NCI-H82 treated with DMSO at 0.1 percent for 48 hours (cell line): ENCODE data around the gene BTBD7.

Experiments used
- DNase-seq: peaks from one replicate; lab custom pipeline; 2025; ENCODE audit not compliant: unreplicated experiment; lab: John Stamatoyannopoulos, UW

The BTBD7 gene

GRCh38 chr14:93302688-93303581 lies 29.9 kb downstream of the BTBD7 start:
- no peak for DNase-seq

GRCh38 chr14:93301821-93302447 lies 30.9 kb downstream of the BTBD7 start:
- DNase-seq, result no peak

DNA sequence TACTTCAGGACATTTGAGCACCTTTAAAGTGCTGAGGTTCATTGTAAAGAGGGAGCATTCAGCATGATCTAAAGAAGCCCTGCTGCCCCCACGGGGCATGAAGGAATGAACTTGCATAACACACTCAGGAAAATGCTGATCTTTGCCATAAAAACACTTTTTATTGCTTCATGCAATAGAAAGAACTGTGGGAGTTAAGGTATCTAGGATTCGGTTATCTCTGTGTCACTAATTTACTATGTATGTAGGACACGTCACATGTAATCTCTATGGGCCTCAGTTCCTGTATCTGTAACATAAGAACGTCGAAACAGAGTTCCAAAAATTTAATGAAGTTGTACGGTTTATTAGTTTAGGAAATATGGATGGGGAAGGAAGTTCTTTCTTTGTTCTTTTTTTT lies 33.0 kb downstream of the BTBD7 start:
- no peak for DNase-seq

- DNase-seq, result no peak
Observed at GRCh38 chr14:93299416-93299815, 33.4 kb downstream of the BTBD7 start.

- DNase-seq, result no peak
Observed at GRCh38 chr14:93295541-93296220, 37.2 kb downstream of the BTBD7 start.

GRCh38 chr14:93286212-93286890 lies 46.5 kb downstream of the BTBD7 start:
- DNase-seq, result no peak

- no peak for DNase-seq
Observed at GRCh38 chr14:93285044-93285443, 47.8 kb downstream of the BTBD7 start.

GRCh38 chr14:93281937-93282336 lies 50.9 kb downstream of the BTBD7 start:
- no peak for DNase-seq

DNA sequence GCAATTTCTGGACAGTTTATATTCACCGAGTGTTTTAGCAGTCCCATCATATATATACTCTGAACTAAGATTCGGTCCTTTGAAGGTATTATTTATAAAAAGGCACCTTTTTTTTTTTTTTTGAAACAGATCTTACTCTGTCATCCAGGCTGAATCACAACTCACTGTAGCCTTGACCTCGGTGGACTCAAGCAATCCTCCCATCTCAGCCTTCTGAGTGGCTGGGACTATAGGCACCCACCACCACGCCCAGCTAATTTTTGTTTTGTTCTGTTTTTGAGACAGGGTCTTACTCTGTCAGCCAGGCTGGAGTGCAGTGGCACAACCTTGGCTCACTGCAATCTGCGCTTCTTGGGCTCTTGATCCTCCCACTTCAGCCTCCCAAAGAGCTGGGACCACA lies 52.1 kb downstream of the BTBD7 start:
- DNase-seq, result no peak

DNA sequence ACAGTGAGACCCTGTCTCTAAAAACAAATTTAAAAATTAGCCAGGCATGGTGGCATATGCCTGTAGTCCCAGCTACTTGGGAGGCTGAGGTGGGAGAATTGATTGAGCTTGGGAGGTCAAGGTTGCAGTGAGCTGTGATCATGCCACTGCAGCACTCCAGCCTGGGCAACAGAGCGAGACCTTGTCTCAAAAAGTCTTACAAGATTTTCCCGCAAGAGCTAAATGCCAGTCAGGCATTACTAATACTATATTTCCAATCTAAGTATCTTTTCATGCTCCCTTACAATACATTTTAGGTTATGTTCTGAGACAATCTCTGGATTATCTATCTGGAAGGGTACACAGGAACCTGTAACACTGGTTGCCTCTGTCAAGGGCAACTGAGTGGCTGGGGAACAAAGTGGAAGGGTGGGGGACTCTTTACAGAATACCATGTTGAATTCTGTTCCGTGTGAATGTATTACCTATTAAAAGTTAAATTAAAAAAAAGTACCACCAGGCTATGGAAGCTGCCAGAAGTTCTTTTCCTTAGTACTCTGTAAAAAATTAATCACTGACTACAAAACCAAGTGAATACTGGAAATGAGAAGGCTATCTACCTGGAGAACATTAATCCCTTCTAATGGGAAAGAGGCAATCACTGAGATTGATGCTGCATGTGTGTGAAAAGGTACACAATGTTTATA lies 56.7 kb downstream of the BTBD7 start:
- DNase-seq, result no peak

DNA sequence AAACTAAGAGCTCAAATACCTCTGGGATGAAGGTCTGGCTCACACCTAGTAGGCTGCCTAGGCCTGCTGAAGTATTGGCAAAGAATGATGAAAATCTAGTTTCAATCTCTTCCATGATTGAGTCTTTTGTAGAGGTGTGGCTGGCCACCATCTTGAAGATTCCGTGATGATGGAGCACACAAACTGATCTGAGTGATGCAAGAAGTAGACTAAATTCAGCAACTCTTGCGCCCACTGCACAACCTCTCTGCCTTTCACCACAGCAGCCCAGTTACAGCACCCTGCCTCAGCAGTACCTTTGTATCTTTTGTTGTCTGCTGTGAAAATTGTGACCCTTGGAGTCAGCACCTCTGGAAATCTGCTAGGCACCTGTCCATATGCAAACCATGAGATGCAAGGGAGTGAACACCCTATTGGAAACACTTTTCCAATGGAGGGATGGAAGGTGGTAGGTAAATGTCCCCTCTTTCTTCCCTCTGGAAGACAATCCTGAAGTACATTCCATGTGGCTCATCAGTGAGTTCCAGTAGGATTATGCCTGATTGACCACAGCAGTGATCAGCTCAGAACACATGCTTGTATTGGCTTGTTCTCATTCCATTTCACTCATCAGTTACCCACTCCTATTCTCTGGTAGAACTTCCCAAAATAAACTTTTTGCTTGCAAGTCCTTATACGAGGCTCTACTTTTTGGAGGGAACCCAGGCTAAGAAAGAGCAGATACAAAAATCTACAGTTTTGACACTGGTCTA lies 58.6 kb downstream of the BTBD7 start:
- DNase-seq, result no peak

- no peak for DNase-seq
Observed at GRCh38 chr14:93271111-93271510, 61.7 kb downstream of the BTBD7 start.

DNA sequence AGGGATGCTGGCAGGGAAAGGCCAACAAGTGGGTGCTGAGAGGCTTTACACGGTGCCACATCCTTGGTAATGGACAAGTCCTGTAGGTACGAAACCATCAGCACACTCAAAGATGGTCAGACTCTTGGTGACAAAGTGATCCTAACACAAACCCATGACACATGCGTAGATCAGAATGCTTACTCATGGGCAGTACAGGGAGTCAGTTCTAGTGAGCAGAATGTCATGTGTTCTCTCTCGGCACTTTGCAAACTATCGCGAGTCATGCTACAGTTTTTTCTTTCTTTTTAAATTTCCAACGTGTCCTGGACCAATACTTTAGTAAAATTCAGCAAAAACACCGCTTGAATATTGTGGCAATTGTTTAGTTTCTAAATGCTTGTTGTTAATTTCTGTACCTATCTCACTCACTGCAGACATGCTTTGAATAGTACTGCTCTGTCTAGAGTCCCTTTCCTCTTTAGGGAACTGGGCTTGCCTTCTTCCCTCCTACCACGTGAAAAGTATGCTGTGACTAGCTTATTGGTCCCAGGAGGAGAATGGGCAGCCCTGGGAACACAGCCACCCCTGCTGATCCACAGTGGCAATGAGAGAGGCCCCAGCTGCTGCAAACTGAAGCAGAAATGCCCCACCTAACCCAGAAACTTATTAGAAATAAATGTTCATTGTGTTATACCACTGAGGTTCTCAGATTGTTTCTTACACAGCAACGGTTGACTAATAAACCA lies 63.3 kb downstream of the BTBD7 start:
- no peak for DNase-seq

DNA sequence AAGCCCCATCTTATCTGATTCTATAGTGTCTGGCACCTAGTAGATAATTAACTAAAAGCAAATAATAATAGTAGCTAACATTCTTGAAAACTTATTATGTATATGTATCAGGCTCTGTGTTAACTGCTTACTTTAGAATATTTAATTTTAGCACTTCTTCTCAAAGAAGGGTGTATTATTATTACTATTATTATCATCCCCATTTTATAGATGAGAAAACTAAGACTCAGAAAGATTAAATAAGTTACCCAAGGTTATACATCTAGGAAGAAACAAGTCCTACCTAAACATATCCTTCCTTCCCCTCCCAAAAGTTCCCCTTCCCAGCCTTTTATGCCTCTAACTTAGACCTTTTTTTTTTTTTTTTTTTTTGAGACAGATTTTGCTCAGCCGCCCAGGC lies 64.4 kb downstream of the BTBD7 start:
- no peak for DNase-seq

- DNase-seq, result peak; percentile 14
Observed at GRCh38 chr14:93267149-93267711, 65.6 kb downstream of the BTBD7 start.

DNA sequence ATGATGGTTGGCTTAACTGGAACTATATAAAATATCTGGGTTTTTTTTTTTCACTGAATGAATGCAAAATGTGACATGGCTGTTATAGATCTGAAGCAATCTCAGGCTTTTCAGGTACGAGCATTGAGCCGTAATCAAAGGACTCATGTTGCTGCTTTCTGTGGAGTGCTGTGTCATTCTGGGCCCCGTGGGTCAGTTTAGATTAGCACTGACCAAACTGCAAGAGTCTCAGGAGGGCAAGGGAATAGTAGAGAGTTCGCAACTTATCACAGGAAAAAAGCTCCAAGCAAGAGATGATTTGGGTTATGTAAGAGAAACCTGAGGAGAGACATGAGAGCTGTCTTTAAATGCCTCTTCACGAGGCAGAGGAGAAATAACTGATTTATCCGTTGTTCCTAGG lies 66.7 kb downstream of the BTBD7 start:
- no peak for DNase-seq

DNA sequence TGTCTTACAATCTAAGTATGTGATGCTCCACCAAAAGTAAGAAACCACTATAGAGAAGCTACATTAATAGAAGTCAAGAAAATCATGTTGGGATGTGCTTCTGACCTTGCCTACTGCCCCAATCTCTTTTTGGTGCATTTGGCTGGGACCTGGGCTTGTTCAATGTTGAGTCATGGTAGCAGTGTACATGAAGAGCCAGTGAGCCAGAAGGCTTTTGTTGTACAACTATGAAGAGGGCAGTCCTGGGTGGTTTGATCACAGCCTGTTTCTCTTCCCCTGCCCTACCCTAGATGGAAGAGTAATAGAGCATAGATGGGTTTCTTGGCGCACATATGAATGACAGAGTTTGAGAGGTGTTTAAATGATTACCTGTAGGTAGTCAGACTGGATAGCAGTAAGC lies 69.4 kb downstream of the BTBD7 start:
- DNase-seq, result no peak

DNA sequence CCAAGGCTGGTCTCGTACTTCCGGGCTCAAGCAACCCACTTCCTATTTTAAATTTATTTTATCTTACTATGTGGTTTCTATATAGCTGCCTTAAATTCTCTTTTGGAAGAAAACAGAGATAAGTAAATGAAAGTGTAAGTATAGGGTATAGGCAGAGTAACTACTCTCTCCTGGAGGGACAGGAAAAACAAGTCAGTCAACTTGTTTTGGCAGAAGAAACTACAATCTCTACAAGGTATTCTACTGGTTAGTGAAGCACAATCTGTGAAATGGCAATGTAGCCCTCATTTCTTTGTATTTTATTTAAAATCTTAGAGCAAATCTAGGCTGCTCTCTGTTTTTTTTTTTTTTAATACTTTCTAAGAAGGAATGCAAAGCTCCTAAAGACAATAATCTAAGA lies 70.4 kb downstream of the BTBD7 start:
- no peak for DNase-seq
